HepG2 (cell line): ENCODE data around the gene TMBIM1.

Experiments
- KDM3A ChIP-seq: IDR thresholded peaks from 2 replicates; pipeline ENCODE4 v1.6.1; 2018; ENCODE audit warnings: low read depth, missing compliant biosample characterization
- MAZ ChIP-seq, 2 experiments: sonication (generic) in 1 of 2; formaldehyde crosslinking in 1 of 2; IDR thresholded peaks; 2 replicates each; pipeline versions ENCODE4 v1.5.0 to v1.6.1; 2012 to 2020; ENCODE audit warnings: low read depth in 2 of 2, mild to moderate bottlenecking in 2 of 2, borderline replicate concordance in 1 of 2, improper control_type of control experiment in 1 of 2, low read length in 1 of 2, missing genetic modification reagents in 1 of 2, moderate library complexity in 1 of 2
- NFIC ChIP-seq: IDR thresholded peaks from 2 replicates; pipeline ENCODE4 v1.6.1; 2012; ENCODE audit warnings: mild to moderate bottlenecking, low read length, inconsistent platforms
- RAD51 ChIP-seq: fragments of 450-650 bp; IDR thresholded peaks from 2 replicates; pipeline ENCODE4 v1.6.1; 2016; ENCODE audit warnings: borderline replicate concordance
- TAF1 ChIP-seq: sonication (generic); formaldehyde crosslinking; IDR thresholded peaks from 2 replicates; pipeline ENCODE4 v1.4.0; 2020; ENCODE audit warnings: missing genetic modification reagents
- ZBTB20 ChIP-seq: sonication (generic); formaldehyde crosslinking; IDR thresholded peaks from 2 replicates; pipeline ENCODE4 v1.8.1; 2023; ENCODE audit warnings: missing genetic modification reagents, low read depth, mild to moderate bottlenecking, borderline replicate concordance
- TF ChIP-seq, protein P1 (sequence below): sonication (generic); formaldehyde crosslinking; IDR thresholded peaks from 2 replicates; pipeline ENCODE4 v1.5.0; 2020; ENCODE audit warnings: mild to moderate bottlenecking, missing genetic modification reagents, moderate library complexity
- TF ChIP-seq, protein P2 (sequence below), 2 experiments: fragments of 450-650 bp in 1 of 2; sonication (generic) in 1 of 2; formaldehyde crosslinking; IDR thresholded peaks; 2 replicates each; pipeline versions ENCODE4 v1.5.0 to v1.8.0; 2020 to 2022; ENCODE audit warnings: mild to moderate bottlenecking in 1 of 2, missing genetic modification reagents in 1 of 2
- TF ChIP-seq, protein P3 (sequence below): IDR thresholded peaks from 2 replicates; pipeline ENCODE4 v1.6.1; 2012; ENCODE audit warnings: inconsistent platforms
- TF ChIP-seq, protein P4 (sequence below): sonication (generic); formaldehyde crosslinking; IDR thresholded peaks from 2 replicates; pipeline ENCODE4 v1.9.0; 2021; ENCODE audit warnings: missing genetic modification reagents, borderline replicate concordance

DNA sequence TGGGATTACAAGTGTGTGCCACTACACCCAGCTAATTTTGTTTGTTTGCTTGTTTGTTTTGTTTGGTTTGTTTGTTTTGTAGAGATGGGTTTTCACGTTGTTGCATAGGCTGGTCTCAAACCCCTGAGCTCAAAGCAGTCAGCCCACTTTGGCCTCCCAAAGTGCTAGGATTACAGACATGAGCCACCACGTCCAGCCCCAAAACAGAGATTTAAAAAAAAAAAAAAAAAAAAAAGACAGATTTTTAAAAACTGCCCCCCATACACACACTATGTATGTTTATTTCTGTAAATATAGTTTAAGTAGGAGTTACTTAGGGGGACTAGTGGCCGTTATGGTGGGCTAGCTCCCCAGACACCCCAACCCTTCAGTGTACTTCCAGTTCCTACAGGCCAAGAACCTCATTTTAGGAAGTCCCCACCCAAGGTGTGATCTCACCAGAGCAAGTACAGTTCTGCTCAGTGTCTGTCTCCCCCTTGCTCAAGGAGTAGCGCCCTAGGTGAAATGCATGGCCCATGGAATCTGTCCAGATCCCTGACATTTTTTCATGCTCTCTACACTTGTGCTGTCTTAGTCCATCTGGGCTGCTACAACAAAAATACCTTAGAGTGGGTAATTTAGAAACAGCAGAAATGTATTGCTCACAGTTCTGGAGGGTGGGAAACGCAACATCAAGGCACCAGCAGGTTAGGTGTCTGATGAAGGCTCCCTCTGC is 1.6 kb upstream of the TMBIM1 start:
- TF ChIP-seq, protein P1, sequence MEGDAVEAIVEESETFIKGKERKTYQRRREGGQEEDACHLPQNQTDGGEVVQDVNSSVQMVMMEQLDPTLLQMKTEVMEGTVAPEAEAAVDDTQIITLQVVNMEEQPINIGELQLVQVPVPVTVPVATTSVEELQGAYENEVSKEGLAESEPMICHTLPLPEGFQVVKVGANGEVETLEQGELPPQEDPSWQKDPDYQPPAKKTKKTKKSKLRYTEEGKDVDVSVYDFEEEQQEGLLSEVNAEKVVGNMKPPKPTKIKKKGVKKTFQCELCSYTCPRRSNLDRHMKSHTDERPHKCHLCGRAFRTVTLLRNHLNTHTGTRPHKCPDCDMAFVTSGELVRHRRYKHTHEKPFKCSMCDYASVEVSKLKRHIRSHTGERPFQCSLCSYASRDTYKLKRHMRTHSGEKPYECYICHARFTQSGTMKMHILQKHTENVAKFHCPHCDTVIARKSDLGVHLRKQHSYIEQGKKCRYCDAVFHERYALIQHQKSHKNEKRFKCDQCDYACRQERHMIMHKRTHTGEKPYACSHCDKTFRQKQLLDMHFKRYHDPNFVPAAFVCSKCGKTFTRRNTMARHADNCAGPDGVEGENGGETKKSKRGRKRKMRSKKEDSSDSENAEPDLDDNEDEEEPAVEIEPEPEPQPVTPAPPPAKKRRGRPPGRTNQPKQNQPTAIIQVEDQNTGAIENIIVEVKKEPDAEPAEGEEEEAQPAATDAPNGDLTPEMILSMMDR (CRISPR knock-in tag), result no peak; the same call in 1 of the 2 replicates
- TF ChIP-seq, protein P2, sequence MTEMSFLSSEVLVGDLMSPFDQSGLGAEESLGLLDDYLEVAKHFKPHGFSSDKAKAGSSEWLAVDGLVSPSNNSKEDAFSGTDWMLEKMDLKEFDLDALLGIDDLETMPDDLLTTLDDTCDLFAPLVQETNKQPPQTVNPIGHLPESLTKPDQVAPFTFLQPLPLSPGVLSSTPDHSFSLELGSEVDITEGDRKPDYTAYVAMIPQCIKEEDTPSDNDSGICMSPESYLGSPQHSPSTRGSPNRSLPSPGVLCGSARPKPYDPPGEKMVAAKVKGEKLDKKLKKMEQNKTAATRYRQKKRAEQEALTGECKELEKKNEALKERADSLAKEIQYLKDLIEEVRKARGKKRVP (CRISPR knock-in tag; IDR thresholded peaks at IDR 0.05), result no peak; a peak in 1 of 4 replicates
- TF ChIP-seq, protein P3, sequence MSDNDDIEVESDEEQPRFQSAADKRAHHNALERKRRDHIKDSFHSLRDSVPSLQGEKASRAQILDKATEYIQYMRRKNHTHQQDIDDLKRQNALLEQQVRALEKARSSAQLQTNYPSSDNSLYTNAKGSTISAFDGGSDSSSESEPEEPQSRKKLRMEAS, result no peak
- TF ChIP-seq NFIC, result no peak
- no peak for TF ChIP-seq KDM3A
- TF ChIP-seq MAZ (IDR thresholded peaks at IDR 0.05; ENCODE audit: borderline replicate concordance, low read depth, low read length), result no peak
- no peak for TF ChIP-seq MAZ (CRISPR knock-in tag; IDR thresholded peaks at IDR 0.05; ENCODE audit: low read depth)
- no peak for TF ChIP-seq TAF1 (CRISPR knock-in tag)
- TF ChIP-seq, protein P4, sequence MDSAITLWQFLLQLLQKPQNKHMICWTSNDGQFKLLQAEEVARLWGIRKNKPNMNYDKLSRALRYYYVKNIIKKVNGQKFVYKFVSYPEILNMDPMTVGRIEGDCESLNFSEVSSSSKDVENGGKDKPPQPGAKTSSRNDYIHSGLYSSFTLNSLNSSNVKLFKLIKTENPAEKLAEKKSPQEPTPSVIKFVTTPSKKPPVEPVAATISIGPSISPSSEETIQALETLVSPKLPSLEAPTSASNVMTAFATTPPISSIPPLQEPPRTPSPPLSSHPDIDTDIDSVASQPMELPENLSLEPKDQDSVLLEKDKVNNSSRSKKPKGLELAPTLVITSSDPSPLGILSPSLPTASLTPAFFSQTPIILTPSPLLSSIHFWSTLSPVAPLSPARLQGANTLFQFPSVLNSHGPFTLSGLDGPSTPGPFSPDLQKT (CRISPR knock-in tag), result no peak
- TF ChIP-seq ZBTB20, result no peak
- no peak for TF ChIP-seq RAD51
